ENCODE data around the gene RAB10.

GRCh38 chr2:25988134-25988533 lies 45.8 kb upstream of the RAB10 start:
- TF ChIP-seq CTCF (conservative IDR thresholded peaks at IDR 0.05; ENCODE audit: low read depth, low read length) (no peak), EZH2 (IDR thresholded peaks at IDR 0.05; ENCODE audit: borderline replicate concordance, low read depth, low read length, poor library complexity, severe bottlenecking) (no peak)
